ENCODE measurements around the gene PARL.

DNA sequence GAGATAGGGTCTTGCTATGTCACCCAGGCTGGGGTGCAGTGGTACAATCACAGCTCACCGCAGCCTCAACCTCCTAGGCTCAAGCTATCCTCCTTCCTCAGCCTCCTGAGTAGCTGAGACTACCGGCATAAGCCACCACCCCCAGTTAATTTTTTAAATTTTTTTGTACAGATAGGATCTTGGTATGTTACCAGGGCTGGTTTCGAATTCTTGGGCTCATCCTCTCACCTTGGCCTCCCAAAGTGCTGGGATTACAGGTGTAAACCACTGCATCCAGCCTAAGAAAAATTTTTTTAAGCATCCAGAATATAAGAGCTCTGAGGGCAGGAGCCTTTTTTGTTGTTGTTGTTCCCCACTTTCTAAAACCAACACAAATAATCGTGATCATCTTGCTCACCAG, 44.9 kb downstream of the PARL start:
- TF ChIP-seq POLR2AphosphoS5 (IDR thresholded peaks at IDR 0.05) (no peak), POLR2A (IDR thresholded peaks at IDR 0.05) (no peak)
- TF ChIP-seq, protein P1, sequence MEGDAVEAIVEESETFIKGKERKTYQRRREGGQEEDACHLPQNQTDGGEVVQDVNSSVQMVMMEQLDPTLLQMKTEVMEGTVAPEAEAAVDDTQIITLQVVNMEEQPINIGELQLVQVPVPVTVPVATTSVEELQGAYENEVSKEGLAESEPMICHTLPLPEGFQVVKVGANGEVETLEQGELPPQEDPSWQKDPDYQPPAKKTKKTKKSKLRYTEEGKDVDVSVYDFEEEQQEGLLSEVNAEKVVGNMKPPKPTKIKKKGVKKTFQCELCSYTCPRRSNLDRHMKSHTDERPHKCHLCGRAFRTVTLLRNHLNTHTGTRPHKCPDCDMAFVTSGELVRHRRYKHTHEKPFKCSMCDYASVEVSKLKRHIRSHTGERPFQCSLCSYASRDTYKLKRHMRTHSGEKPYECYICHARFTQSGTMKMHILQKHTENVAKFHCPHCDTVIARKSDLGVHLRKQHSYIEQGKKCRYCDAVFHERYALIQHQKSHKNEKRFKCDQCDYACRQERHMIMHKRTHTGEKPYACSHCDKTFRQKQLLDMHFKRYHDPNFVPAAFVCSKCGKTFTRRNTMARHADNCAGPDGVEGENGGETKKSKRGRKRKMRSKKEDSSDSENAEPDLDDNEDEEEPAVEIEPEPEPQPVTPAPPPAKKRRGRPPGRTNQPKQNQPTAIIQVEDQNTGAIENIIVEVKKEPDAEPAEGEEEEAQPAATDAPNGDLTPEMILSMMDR (IDR thresholded peaks at IDR 0.05), result no peak
